Lung (tissue), 12 donors: ENCODE results near the gene GPS1. TPM values are rescaled to one million over a fixed set of nuclear protein-coding genes. Genes with fewer than 3 reads are reported as not detected.

Experiments used
- ATAC-seq: fragments of 200-7000 bp; cut with Tn5 transposase; one replicate; pipeline ENCODE4 v1.9.1; 2020; ENCODE audit warnings: moderate number of reproducible peaks; ENCODE audit not compliant: insufficient read depth, low FRiP score
- DNase-seq, 3 donors: peaks; one replicate each; pipeline ENCODE4 v3.0.0-alpha.2; 2013 to 2017
- H3K27ac ChIP-seq, 2 donors: one replicate each; pipeline ENCODE4 v1.5.1; 2013; ENCODE audit warnings: mild to moderate bottlenecking in 2 of 2, moderate library complexity in 2 of 2, control low read depth in 1 of 2, inconsistent platforms in 1 of 2, low read depth in 1 of 2, low read length in 1 of 2
- H3K27me3 ChIP-seq, 3 donors: one replicate each; pipeline ENCODE4 v1.5.1; 2013; ENCODE audit warnings: low read length in 2 of 3; ENCODE audit not compliant: control insufficient read depth in 3 of 3, insufficient read depth in 3 of 3
- H3K36me3 ChIP-seq, 4 donors: one replicate each; pipeline ENCODE4 v1.5.1; 2013; ENCODE audit warnings: low read length in 4 of 4, mild to moderate bottlenecking in 1 of 4, moderate library complexity in 1 of 4; ENCODE audit not compliant: control insufficient read depth in 4 of 4, insufficient read depth in 4 of 4
- H3K4me1 ChIP-seq, 5 donors: one replicate each; pipeline ENCODE4 v1.5.1; 2013; ENCODE audit warnings: low read length in 5 of 5, mild to moderate bottlenecking in 2 of 5, moderate library complexity in 1 of 5; ENCODE audit not compliant: control insufficient read depth in 5 of 5, insufficient read depth in 5 of 5
- H3K4me3 ChIP-seq: one replicate; pipeline ENCODE4 v1.5.1; 2013; ENCODE audit warnings: mild to moderate bottlenecking, control low read depth, moderate library complexity
- H3K9ac ChIP-seq, 2 donors: one replicate each; pipeline ENCODE4 v1.5.1; 2013; ENCODE audit warnings: low read length in 2 of 2, control low read depth in 1 of 2; ENCODE audit not compliant: insufficient read depth in 1 of 2
- H3K9me3 ChIP-seq, 4 donors: one replicate each; pipeline ENCODE4 v1.5.1; 2013; ENCODE audit warnings: low read length in 3 of 4, mild to moderate bottlenecking in 1 of 4, moderate library complexity in 1 of 4; ENCODE audit not compliant: control insufficient read depth in 4 of 4, insufficient read depth in 3 of 4
- CTCF ChIP-seq: IDR thresholded peaks from 2 replicates; pipeline ENCODE4 v1.5.1; 2012; ENCODE audit warnings: mild to moderate bottlenecking; ENCODE audit errors: control extremely low read depth, extremely low read depth
- WGBS, 2 donors: extraction: QIAGEN DNeasy Blood & Tissue Kit; methylation state at CpG; one replicate each; pipeline ENCODE4 v1.1.7; 2013; 5-methylcytosine and 5-hydroxymethylcytosine counted together
- polyA plus RNA-seq, 2 donors: library from polyadenylated mRNA; stranded (reverse); fragments of 200-250 nt; gene quantifications; one replicate each; pipeline ENCODE4 v1.2.1, GENCODE V29; 2013
- total RNA-seq, 2 donors: library from RNA; depleted of rRNA in 1 of 2; stranded (reverse); fragments of >200 nt in 1 of 2; gene quantifications; one replicate each; pipeline ENCODE4 v1.2.1, GENCODE V29; 2014 to 2021
- donor health status: control.
- donor health status: control.
- donor health status: Bipolar disorder and iron deficiency.
- donor health status: healthy.
- donor health status: DM: yes; HTN: yes; CAD: no.

The GPS1 gene
- total and polyA plus RNA-seq, 4 donors, result 71.0 to 102 (median 89.4) TPM

GRCh38 chr17:82018989-82019689, 32.6 kb upstream of the GPS1 start:
- no peak for TF ChIP-seq CTCF
- DNase-seq (no peak), ATAC-seq (no peak)
- no peaks in the 10 kb centered on the region for H3K27me3 ChIP-seq
- no peak overlapping the region for H3K27ac ChIP-seq
- peaks cover 0 to 8% (median 0%) of the 10 kb centered on the region in 4 donors for H3K36me3 ChIP-seq
- no peak overlapping the region for H3K9ac ChIP-seq
- peaks cover 0 to 24% (median 11%) of the 10 kb centered on the region in 5 donors for H3K4me1 ChIP-seq
- WGBS, 2 donors, result 86 to 90% methylated on average over 33 of the region's 33 CpGs
- H3K9me3 ChIP-seq, result no peaks in the 10 kb centered on the region
- no peak overlapping the region for H3K4me3 ChIP-seq

GRCh38 chr17:82019690-82020571, 31.8 kb upstream of the GPS1 start:
- no peaks in the 10 kb centered on the region for H3K9me3 ChIP-seq
- no peak overlapping the region for H3K27ac ChIP-seq
- H3K36me3 ChIP-seq, result peaks cover 0 to 8% (median 0%) of the 10 kb centered on the region in 4 donors
- peak in 1 of 3 donors; percentile 49 for DNase-seq
- H3K27me3 ChIP-seq, result no peaks in the 10 kb centered on the region
- no peak overlapping the region for H3K9ac ChIP-seq
- no peak for ATAC-seq
- TF ChIP-seq CTCF, result peak; percentile 20
- no peak overlapping the region for H3K4me3 ChIP-seq
- peaks cover 0 to 26% (median 12%) of the 10 kb centered on the region in 5 donors for H3K4me1 ChIP-seq
- WGBS, 2 donors, result 66 to 72% methylated on average over 34 of the region's 34 CpGs

GRCh38 chr17:82020572-82021106, 31.1 kb upstream of the GPS1 start:
- H3K9me3 ChIP-seq, result no peaks in the 10 kb centered on the region
- peaks cover 0 to 8% (median 0%) of the 10 kb centered on the region in 4 donors for H3K36me3 ChIP-seq
- peaks cover 0 to 25% (median 12%) of the 10 kb centered on the region in 5 donors for H3K4me1 ChIP-seq
- H3K9ac ChIP-seq, result no peak overlapping the region
- ATAC-seq (no peak), DNase-seq (no peak)
- TF ChIP-seq CTCF, result no peak
- no peaks in the 10 kb centered on the region for H3K27me3 ChIP-seq
- 81 to 89% methylated on average over 14 of the region's 14 CpGs for WGBS, 2 donors
- H3K27ac ChIP-seq, result no peak overlapping the region
- no peak overlapping the region for H3K4me3 ChIP-seq
